DOHH2 (cell line): Measurements from ENCODE around the gene TOR4A.
A peak's percentile ranks its signal among the peaks of the same experiment; 100 is the strongest.

ENCODE experiments used
- H3F3A ChIP-seq: fragments of 200-600 bp; sonication (generic), shearing (Covaris generic); 2 replicates; pipeline ENCODE4 v1.6.0; 2016; ENCODE audit warnings: antibody characterized with exemption, mild to moderate bottlenecking; ENCODE audit not compliant: control insufficient read depth, insufficient read depth
- H3K27ac ChIP-seq: fragments of 200-600 bp; sonication (generic); 2 replicates; pipeline ENCODE4 v1.5.1; 2014; ENCODE audit warnings: low read depth, mild to moderate bottlenecking, low read length, moderate library complexity
- H3K27me3 ChIP-seq: fragments of 200-600 bp; sonication (generic); 2 replicates; pipeline ENCODE4 v1.6.1; 2014; ENCODE audit warnings: mild to moderate bottlenecking, low read length, mixed read lengths; ENCODE audit not compliant: control insufficient read depth
- H3K36me3 ChIP-seq: fragments of 200-600 bp; sonication (generic); 2 replicates; pipeline ENCODE4 v1.6.1; 2014; ENCODE audit warnings: mild to moderate bottlenecking, low read length, moderate library complexity, mixed read lengths; ENCODE audit not compliant: control insufficient read depth
- H3K4me1 ChIP-seq: fragments of 200-600 bp; sonication (generic); 2 replicates; pipeline ENCODE4 v1.6.1; 2014; ENCODE audit warnings: mild to moderate bottlenecking, low read length, mixed read lengths; ENCODE audit not compliant: control insufficient read depth
- H3K4me2 ChIP-seq: fragments of 200-600 bp; sonication (generic); 2 replicates; pipeline ENCODE4 v1.6.0; 2014; ENCODE audit warnings: mild to moderate bottlenecking, low read length, moderate library complexity
- H3K4me3 ChIP-seq: fragments of 200-600 bp; sonication (generic); 2 replicates; pipeline ENCODE4 v1.5.1; 2014; ENCODE audit warnings: mild to moderate bottlenecking, low read length, mixed read lengths
- H3K79me2 ChIP-seq: fragments of 200-600 bp; sonication (generic); 2 replicates; pipeline ENCODE4 v1.6.1; 2014; ENCODE audit warnings: mild to moderate bottlenecking, low read length, mixed read lengths; ENCODE audit not compliant: control insufficient read depth
- H3K9me2 ChIP-seq: fragments of 200-600 bp; sonication (generic); replicated peaks from 2 replicates; pipeline ENCODE4 v1.6.1; 2014; ENCODE audit warnings: mild to moderate bottlenecking, low read length, mixed read lengths; ENCODE audit not compliant: control insufficient read depth
- H3K9me3 ChIP-seq: fragments of 200-600 bp; sonication (generic); 2 replicates; pipeline ENCODE4 v1.6.1; 2014; ENCODE audit warnings: antibody characterized with exemption, low read length, mixed read lengths; ENCODE audit not compliant: control insufficient read depth, insufficient read depth
- H4K20me1 ChIP-seq: fragments of 200-600 bp; sonication (generic); 2 replicates; pipeline ENCODE4 v1.6.0; 2014; ENCODE audit warnings: low read depth, mild to moderate bottlenecking, antibody characterized with exemption, low read length, moderate library complexity; ENCODE audit not compliant: control insufficient read depth, insufficient read depth
- EZH2phosphoT487 ChIP-seq: fragments of 200-600 bp; sonication (generic); IDR thresholded peaks from 2 replicates; pipeline ENCODE4 v1.6.1; 2017; ENCODE audit warnings: borderline replicate concordance, mild to moderate bottlenecking, antibody characterized with exemption, low read length, moderate library complexity, mixed read lengths
- TF ChIP-seq, protein P1 (sequence below): fragments of 200-600 bp; sonication (generic); IDR thresholded peaks from one replicate; pipeline ENCODE4 v1.5.1; 2014; ENCODE audit warnings: antibody characterized with exemption, mild to moderate bottlenecking, low read depth, low read length; ENCODE audit not compliant: poor library complexity, severe bottlenecking

The TOR4A gene

DNA sequence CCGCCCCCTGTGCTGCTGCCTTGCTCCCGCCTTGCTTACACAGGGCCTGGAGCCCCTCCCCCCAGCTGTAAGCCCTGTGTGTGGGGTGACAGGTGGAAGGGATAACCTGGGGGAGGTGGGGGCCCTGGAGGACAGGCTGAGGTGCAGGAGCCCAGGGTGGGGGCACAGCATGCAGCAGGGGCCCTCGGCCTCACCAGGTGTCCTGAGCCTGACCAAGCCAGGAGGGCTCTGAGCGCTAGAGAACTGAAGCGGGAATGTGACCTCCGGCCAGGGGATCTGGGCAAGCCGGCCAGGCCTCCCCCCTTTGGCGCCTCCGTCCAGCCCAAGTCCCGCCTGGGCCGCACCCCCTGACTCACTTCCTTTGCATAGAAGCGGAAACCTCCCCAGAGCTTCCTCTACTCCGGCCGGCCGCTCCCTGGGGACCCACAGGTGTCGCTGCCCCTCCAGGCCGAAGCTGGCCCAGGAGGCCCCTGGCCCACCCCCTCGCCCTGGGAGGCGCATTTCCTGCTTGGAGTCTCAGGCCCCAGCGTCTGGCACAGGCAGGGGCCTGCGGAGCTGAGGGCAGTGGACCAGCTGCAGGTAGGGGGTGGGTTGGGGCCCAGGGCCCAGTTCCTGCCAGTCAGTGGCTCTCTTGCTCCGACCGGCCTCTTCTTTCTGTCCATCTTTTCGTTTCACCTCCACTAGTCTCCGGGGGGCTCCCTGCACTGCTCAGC, at the start of gene TOR4A:
TOR4A (plus strand) TSS at position 398 of the 713 bp plus-strand sequence. CDS start 964 bp downstream, outside the sequence.
- H3K4me1 ChIP-seq = peaks cover 91% of the 10 kb centered on the region
- no peaks in the 10 kb centered on the region for H3K9me3 ChIP-seq
- H3F3A ChIP-seq = peaks cover 13% of the 10 kb centered on the region
- H3K4me3 ChIP-seq = peak within 1 kb of the TSS; percentile 85
- no peaks in the 10 kb centered on the region for H3K27me3 ChIP-seq
- no peaks in the 10 kb centered on the region for H3K9me2 ChIP-seq
- peak within 1 kb of the TSS; percentile 85 for H3K4me2 ChIP-seq
- H3K27ac ChIP-seq = peak within 1 kb of the TSS; percentile 85
- H3K36me3 ChIP-seq = peaks cover 30% of the 10 kb centered on the region
- H3K79me2 ChIP-seq = peaks cover 18% of the 10 kb centered on the region
- TF ChIP-seq, protein P1, sequence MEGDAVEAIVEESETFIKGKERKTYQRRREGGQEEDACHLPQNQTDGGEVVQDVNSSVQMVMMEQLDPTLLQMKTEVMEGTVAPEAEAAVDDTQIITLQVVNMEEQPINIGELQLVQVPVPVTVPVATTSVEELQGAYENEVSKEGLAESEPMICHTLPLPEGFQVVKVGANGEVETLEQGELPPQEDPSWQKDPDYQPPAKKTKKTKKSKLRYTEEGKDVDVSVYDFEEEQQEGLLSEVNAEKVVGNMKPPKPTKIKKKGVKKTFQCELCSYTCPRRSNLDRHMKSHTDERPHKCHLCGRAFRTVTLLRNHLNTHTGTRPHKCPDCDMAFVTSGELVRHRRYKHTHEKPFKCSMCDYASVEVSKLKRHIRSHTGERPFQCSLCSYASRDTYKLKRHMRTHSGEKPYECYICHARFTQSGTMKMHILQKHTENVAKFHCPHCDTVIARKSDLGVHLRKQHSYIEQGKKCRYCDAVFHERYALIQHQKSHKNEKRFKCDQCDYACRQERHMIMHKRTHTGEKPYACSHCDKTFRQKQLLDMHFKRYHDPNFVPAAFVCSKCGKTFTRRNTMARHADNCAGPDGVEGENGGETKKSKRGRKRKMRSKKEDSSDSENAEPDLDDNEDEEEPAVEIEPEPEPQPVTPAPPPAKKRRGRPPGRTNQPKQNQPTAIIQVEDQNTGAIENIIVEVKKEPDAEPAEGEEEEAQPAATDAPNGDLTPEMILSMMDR = peak; percentile 22
- TF ChIP-seq EZH2phosphoT487 = no peak
- no peaks in the 10 kb centered on the region for H4K20me1 ChIP-seq

DNA sequence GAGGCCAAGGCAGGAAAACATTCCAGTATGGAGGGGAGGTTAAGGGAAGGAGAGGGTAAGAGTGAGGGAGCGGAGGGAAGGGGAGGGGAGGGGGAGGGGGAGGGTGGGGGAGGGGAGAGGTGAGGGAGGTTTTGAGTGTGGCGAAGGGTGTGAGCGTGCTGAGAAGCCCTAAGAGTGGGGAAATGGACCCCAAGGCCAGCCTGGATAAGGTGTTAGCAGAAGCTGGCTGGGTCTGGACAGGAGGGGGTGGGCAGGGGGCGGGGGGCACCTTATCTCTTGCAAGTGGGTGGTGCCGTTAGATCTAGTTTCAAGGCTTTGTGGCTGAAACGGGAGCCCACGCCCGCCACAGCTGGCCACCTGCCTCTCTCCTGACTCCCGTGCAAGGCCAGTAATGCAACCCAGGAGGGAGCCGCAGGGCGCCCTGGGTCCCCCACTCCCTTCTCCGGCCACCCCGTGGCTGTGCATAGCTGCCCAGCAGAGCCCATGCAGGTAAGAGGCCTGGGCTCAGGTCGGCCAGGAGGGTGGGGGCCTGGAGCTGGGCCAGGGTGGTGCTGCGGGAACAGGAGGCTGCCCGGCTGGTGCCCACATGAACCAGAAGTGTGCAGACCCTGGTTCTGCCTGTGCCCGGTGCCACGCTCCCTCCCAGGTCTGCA, 49.5 kb upstream of the TOR4A start:
- Histone ChIP-seq H3K36me3 (no peaks in the 10 kb centered on the region), H3K4me1 (peaks cover 28% of the 10 kb centered on the region), H3K9me2 (no peaks in the 10 kb centered on the region), H3F3A (peaks cover 6% of the 10 kb centered on the region), H3K79me2 (peaks cover 5% of the 10 kb centered on the region), H3K4me2 (no peak overlapping the region), H3K4me3 (no peak overlapping the region), H3K9me3 (no peaks in the 10 kb centered on the region), H3K27ac (no peak overlapping the region), H4K20me1 (no peaks in the 10 kb centered on the region), H3K27me3 (peaks cover 13% of the 10 kb centered on the region)
- no peak for TF ChIP-seq EZH2phosphoT487
- TF ChIP-seq, protein P1 = peak; percentile 2

- no peak for TF ChIP-seq EZH2phosphoT487
- TF ChIP-seq, protein P1 = no peak
- Histone ChIP-seq H3K27me3 (peaks cover 13% of the 10 kb centered on the region), H3K4me3 (no peak overlapping the region), H3K9me3 (no peaks in the 10 kb centered on the region), H3F3A (peaks cover 6% of the 10 kb centered on the region), H3K4me1 (peaks cover 25% of the 10 kb centered on the region), H4K20me1 (no peaks in the 10 kb centered on the region), H3K9me2 (no peaks in the 10 kb centered on the region), H3K79me2 (peaks cover 5% of the 10 kb centered on the region), H3K36me3 (no peaks in the 10 kb centered on the region), H3K4me2 (no peak overlapping the region), H3K27ac (no peak overlapping the region)
These were observed 49.0 kb upstream of the TOR4A start for GRCh38 chr9:137228506-137228967.
